Large intestine (tissue), 12 donors: ENCODE results near the gene MLN. TPM values are rescaled to one million over a fixed set of nuclear protein-coding genes. Genes with fewer than 3 reads are reported as not detected.
A peak's percentile ranks its signal among the peaks of the same experiment; 100 is the strongest.

Source experiments
- DNase-seq, 2 donors: peaks; one replicate each; pipeline versions ENCODE4 v3.0.0 to v3.0.0-alpha.2; 2013
- H3K27ac ChIP-seq: one replicate; pipeline ENCODE4 v1.5.1; 2013; ENCODE audit warnings: low read length
- H3K27me3 ChIP-seq: 2 replicates; pipeline ENCODE4 v1.6.1; 2013; ENCODE audit warnings: low read length; ENCODE audit not compliant: control insufficient read depth, insufficient read depth
- H3K36me3 ChIP-seq: 2 replicates; pipeline ENCODE4 v1.6.1; 2013; ENCODE audit warnings: low read length; ENCODE audit not compliant: control insufficient read depth, insufficient read depth
- H3K4me1 ChIP-seq: one replicate; pipeline ENCODE4 v1.6.1; 2013; ENCODE audit warnings: low read length; ENCODE audit not compliant: control insufficient read depth, insufficient read depth
- H3K4me3 ChIP-seq: one replicate; pipeline ENCODE4 v1.5.1; 2013; ENCODE audit warnings: low read length
- H3K9me3 ChIP-seq: one replicate; pipeline ENCODE4 v1.6.1; 2013; ENCODE audit warnings: mild to moderate bottlenecking, low read depth, low read length, moderate library complexity; ENCODE audit not compliant: control insufficient read depth
- WGBS: methylation state at CpG from one replicate; pipeline ENCODE4 v1.1.5; 2013; ENCODE audit warnings: low lambda C conversion rate; ENCODE audit not compliant: insufficient coverage; 5-methylcytosine and 5-hydroxymethylcytosine counted together
- long read RNA-seq, 11 donors: transcript quantifications; one replicate each; lab custom pipeline, GENCODE V29; 2026
- polyA plus RNA-seq: library from polyadenylated mRNA; unstranded; fragments of 120-200 nt; gene quantifications from one replicate; pipeline ENCODE4 v1.2.1, GENCODE V29; 2013

MLN gene
- polyA plus RNA-seq: 154 TPM
- long read RNA-seq, donor 1, partial matches to known transcripts: 0 of 4 reads
- long read RNA-seq, donor 1, other reads (novel, unspliced or antisense): 0 of 4 reads
- long read RNA-seq, donor 2, transcript MLN-202 (5 exons, 566 nt): major isoform, 30 of 46 reads
- long read RNA-seq, donor 2, transcript MLN-201 (5 exons, 527 nt): minor isoform, 9 of 46 reads
- long read RNA-seq, donor 2, partial matches to known transcripts: 6 of 46 reads
- long read RNA-seq, donor 2, other reads (novel, unspliced or antisense): 0 of 46 reads
- long read RNA-seq, donor 3, transcript MLN-202 (5 exons, 566 nt): major isoform, 16 of 22 reads
- long read RNA-seq, donor 3, transcript MLN-201 (5 exons, 527 nt): minor isoform, 6 of 22 reads
- long read RNA-seq, donor 3, partial matches to known transcripts: 0 of 22 reads
- long read RNA-seq, donor 3, other reads (novel, unspliced or antisense): 0 of 22 reads
- long read RNA-seq, donor 4, partial matches to known transcripts: 0 of 2 reads
- long read RNA-seq, donor 4, other reads (novel, unspliced or antisense): 0 of 2 reads
- long read RNA-seq, donor 5, partial matches to known transcripts: 0 of 2 reads
- long read RNA-seq, donor 5, other reads (novel, unspliced or antisense): 0 of 2 reads
- long read RNA-seq, donor 6, transcript MLN-202 (5 exons, 566 nt): major isoform, 200 of 395 reads
- long read RNA-seq, donor 6, transcript MLN-201 (5 exons, 527 nt): minor isoform, 70 of 395 reads
- long read RNA-seq, donor 6, transcript MLN-203 (5 exons, 400 nt): minor isoform, 5 of 395 reads
- long read RNA-seq, donor 6, partial matches to known transcripts: 120 of 395 reads
- long read RNA-seq, donor 6, other reads (novel, unspliced or antisense): 0 of 395 reads
- long read RNA-seq, donor 7, partial matches to known transcripts: 0 of 3 reads
- long read RNA-seq, donor 7, other reads (novel, unspliced or antisense): 0 of 3 reads
- long read RNA-seq, donor 8, transcript MLN-201 (5 exons, 527 nt): minor isoform, 13 of 52 reads
- long read RNA-seq, donor 8, transcript MLN-202 (5 exons, 566 nt): major isoform, 34 of 52 reads
- long read RNA-seq, donor 8, partial matches to known transcripts: 5 of 52 reads
- long read RNA-seq, donor 8, other reads (novel, unspliced or antisense): 0 of 52 reads
- long read RNA-seq, donor 9, transcript MLN-202 (5 exons, 566 nt): major isoform, 11 of 15 reads
- long read RNA-seq, donor 9, partial matches to known transcripts: 0 of 15 reads
- long read RNA-seq, donor 9, other reads (novel, unspliced or antisense): 0 of 15 reads
- long read RNA-seq, donor 10, transcript MLN-201 (5 exons, 527 nt): minor isoform, 27 of 119 reads
- long read RNA-seq, donor 10, transcript MLN-202 (5 exons, 566 nt): major isoform, 67 of 119 reads
- long read RNA-seq, donor 10, partial matches to known transcripts: 24 of 119 reads
- long read RNA-seq, donor 10, other reads (novel, unspliced or antisense): 0 of 119 reads
- long read RNA-seq, donor 11, transcript MLN-202 (5 exons, 566 nt): major isoform, 40 of 65 reads
- long read RNA-seq, donor 11, transcript MLN-201 (5 exons, 527 nt): minor isoform, 13 of 65 reads
- long read RNA-seq, donor 11, partial matches to known transcripts: 11 of 65 reads
- long read RNA-seq, donor 11, other reads (novel, unspliced or antisense): 0 of 65 reads

GRCh38 chr6:33803571-33804053 is at the start of gene MLN:
TSS of gene MLN (minus strand) at chr6:33804003. CDS start at chr6:33801163, 2,840 bp downstream.
- Histone ChIP-seq H3K36me3 (no peaks in the 10 kb centered on the region), H3K9me3 (no peaks in the 10 kb centered on the region), H3K27me3 (peaks cover 15% of the 10 kb centered on the region), H3K27ac (no peak within 1 kb of the TSS), H3K4me3 (no peak within 1 kb of the TSS), H3K4me1 (peaks cover 5% of the 10 kb centered on the region)
- DNase-seq: no peak
- no CpG with 5 or more reads among the region's 14 CpGs for WGBS

DNA sequence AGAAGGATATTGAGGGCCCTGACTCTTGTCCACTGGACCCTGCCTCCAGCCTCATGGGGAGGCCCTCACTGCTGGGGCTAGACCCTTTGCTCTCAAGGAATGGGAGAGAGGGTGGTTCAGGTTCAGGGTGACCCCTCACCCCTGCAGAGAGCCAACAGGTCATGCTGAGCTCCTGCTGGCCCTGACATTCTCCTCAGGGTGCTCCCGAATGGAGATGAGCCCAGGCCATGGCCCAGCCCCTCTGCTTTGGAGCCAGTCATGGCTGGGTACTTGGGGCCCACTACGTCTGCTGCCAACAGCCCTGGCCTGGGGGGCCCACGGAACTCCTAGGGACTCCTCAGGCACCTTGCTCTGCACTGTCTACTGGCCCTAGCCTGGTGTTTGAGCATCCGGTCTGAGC is 49.2 kb upstream of the MLN start:
- WGBS: no CpG with 5 or more reads among the region's 4 CpGs
- DNase-seq: no peak
- H3K27ac ChIP-seq: no peak overlapping the region

DNA sequence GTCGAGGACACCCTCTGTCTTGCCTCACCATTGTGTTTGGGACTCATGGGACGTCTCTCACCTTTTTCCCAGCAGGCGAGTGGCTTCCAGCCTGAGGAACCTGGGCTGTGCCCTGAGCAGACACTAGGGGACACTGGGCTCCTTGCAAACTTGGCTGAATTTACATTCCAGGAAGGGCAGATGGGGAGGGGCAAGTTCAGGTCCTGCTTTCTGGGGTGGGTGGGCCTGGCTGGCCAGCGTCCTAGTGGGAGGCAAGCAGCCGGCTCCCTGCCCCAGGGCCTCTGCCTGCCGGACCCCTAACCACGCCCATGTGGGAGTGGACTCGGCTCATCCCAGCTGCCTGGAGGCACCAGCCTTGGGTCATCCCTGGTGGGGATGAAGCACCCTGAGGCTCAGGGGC is 48.2 kb upstream of the MLN start:
- no peak overlapping the region for H3K27ac ChIP-seq
- WGBS: no CpG with 5 or more reads among the region's 8 CpGs
- H3K4me1 ChIP-seq: peaks cover 23% of the 10 kb centered on the region
- H3K36me3 ChIP-seq: no peaks in the 10 kb centered on the region
- no peaks in the 10 kb centered on the region for H3K27me3 ChIP-seq
- H3K4me3 ChIP-seq: no peak overlapping the region
- H3K9me3 ChIP-seq: no peaks in the 10 kb centered on the region
- DNase-seq: peak in 1 of 2 donors; percentile 29

More for the DNA sequence above, 49.2 kb upstream of the MLN start:
- H3K4me3 ChIP-seq: no peak overlapping the region
- peaks cover 23% of the 10 kb centered on the region for H3K4me1 ChIP-seq
- H3K36me3 ChIP-seq: no peaks in the 10 kb centered on the region
- no peaks in the 10 kb centered on the region for H3K27me3 ChIP-seq
- H3K9me3 ChIP-seq: no peaks in the 10 kb centered on the region

DNA sequence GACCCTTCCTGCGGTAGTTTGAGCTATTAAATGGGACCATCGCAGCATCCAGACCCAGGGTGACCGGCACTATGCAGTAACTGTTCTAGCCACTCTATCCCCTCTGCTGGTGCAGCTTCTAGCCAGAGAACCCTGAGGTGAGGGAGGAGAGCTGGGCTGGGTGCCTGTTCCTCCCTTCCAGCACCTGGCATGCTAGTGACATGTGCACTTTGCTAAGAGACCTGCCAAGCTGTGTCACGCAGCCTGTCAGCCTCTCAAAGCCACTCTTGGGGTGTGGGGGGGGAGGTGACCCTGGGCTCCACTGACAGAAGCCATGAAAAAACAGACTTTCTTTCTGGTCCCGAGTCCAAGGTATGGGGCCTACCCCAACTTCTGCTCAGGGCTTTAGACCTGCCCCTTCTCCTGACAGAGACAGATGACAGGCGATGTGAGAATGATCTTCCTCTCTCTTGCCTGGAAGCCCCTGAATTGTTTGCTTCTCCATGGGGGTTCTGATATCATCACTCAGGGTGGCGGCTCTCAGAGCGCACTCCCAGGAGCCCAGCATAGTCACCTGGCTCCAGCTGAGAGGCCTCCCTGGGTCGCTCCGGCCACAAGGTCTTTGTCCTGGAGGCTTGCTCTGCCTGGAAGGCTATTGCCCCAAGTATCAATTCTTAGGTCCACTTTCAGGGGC is 47.2 kb upstream of the MLN start:
- Histone ChIP-seq H3K27ac (no peak overlapping the region), H3K36me3 (no peaks in the 10 kb centered on the region), H3K4me3 (no peak overlapping the region), H3K9me3 (no peaks in the 10 kb centered on the region), H3K4me1 (peaks cover 17% of the 10 kb centered on the region), H3K27me3 (no peaks in the 10 kb centered on the region)
- DNase-seq: no peak
- WGBS: no CpG with 5 or more reads among the region's 10 CpGs

DNA sequence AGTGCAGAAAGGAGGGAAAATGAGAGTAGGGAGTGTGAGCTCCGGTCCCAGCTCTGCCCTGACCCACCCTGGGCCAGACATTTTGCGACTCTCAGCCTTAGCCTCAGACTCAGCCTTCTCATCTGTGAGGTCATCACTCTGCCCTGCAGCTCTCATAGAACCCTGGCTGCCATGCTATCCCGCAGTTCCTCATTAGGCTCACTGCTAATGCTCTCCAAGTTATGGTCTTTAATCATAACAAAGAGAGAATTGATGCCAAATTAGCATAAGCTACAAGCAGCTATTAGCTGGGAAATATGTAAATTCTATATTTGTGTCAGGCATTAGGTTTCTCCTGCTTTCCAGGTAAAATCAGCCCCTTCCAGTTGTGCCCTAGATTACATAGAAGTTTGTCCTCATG is 46.5 kb upstream of the MLN start:
- WGBS: no CpG with 5 or more reads among the region's 3 CpGs
- Histone ChIP-seq H3K4me3 (no peak overlapping the region), H3K27ac (no peak overlapping the region), H3K36me3 (no peaks in the 10 kb centered on the region), H3K27me3 (no peaks in the 10 kb centered on the region), H3K9me3 (no peaks in the 10 kb centered on the region), H3K4me1 (peaks cover 11% of the 10 kb centered on the region)
- DNase-seq: no peak

DNA sequence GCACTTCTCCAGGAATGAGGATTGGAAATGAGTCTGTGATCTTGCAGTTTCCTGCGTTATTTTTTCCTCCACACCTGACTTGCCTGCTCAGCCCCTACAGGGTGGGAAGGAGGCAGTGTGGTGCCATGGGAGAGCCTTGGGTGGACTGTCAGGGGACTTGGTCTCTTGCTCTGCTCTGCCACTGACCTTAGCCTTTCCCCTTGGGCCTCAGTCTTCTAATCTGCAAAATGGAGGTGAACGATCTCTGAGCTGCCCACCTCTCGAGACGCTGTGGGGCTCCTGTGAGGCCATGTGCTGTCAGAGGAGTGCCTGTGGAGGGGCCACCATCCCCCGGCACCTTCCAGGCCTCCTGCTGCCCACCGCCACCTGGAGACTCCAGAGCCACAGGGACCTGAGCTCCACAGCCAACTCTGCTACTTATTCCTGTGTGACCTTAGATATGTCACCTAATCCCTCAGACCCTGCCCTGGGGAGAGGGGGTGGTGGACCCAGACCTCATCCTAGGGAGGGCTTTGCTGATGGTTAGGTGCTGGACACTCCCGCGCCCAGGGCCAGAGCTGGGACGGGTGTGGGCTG is 45.8 kb upstream of the MLN start:
- H3K27me3 ChIP-seq: no peaks in the 10 kb centered on the region
- no CpG with 5 or more reads among the region's 9 CpGs for WGBS
- H3K27ac ChIP-seq: no peak overlapping the region
- no peaks in the 10 kb centered on the region for H3K36me3 ChIP-seq
- no peaks in the 10 kb centered on the region for H3K9me3 ChIP-seq
- H3K4me3 ChIP-seq: no peak overlapping the region
- H3K4me1 ChIP-seq: peaks cover 4% of the 10 kb centered on the region
- no peak for DNase-seq

- DNase-seq: no peak
- Histone ChIP-seq H3K27me3 (no peaks in the 10 kb centered on the region), H3K9me3 (no peaks in the 10 kb centered on the region), H3K27ac (no peak overlapping the region), H3K4me1 (no peaks in the 10 kb centered on the region), H3K4me3 (no peak overlapping the region), H3K36me3 (no peaks in the 10 kb centered on the region)
- no CpG with 5 or more reads among the region's 3 CpGs for WGBS
These were observed 44.7 kb upstream of the MLN start for GRCh38 chr6:33848484-33848883.

DNA sequence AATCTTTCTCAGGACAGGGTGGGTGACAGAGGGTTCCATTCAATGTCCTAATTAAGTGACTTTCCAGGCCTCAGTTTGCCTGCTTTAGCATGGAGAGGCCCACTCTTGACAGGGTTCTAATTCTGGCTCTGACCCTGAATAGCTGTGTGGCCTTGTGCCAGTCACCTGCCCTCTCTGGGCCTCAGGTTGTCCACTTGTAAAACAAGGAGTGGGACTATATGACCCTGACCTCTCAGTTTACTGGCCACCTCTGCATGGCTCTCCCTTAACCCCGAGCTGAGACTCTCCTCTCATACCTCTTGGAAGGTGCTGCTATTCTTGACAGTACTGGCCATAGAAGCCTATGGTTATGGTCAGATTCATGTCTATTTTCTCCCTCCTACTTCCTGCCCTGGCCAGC is 44.1 kb upstream of the MLN start:
- no CpG with 5 or more reads among the region's 1 CpG for WGBS
- no peak overlapping the region for H3K27ac ChIP-seq

DNA sequence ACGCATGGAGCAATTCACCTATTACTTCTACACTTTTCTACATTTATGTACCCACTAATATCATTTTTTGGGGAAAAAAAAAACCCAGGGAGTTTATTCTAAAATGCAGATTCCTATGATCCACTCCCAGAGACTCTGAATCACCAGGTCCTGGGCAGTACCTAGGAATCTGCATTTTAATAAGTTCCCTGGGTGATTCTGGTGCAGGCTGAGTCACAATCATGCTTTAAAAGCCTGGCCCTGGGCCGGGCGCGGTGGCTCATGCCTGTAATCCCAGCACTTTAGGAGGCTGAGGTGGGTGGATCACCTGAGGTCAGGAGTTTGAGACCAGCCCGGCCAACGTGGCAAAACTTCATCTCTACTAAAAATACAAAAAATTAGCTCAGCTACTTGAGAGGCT is 43.3 kb upstream of the MLN start:
- no peak for DNase-seq
- Histone ChIP-seq H3K4me3 (no peak overlapping the region), H3K36me3 (no peaks in the 10 kb centered on the region), H3K9me3 (no peaks in the 10 kb centered on the region), H3K27ac (no peak overlapping the region), H3K27me3 (no peaks in the 10 kb centered on the region), H3K4me1 (no peaks in the 10 kb centered on the region)
- no CpG with 5 or more reads among the region's 6 CpGs for WGBS

More for the DNA sequence above, 44.1 kb upstream of the MLN start:
- Histone ChIP-seq H3K9me3 (no peaks in the 10 kb centered on the region), H3K4me3 (no peak overlapping the region), H3K36me3 (no peaks in the 10 kb centered on the region), H3K4me1 (no peaks in the 10 kb centered on the region), H3K27me3 (no peaks in the 10 kb centered on the region)
- DNase-seq: no peak
